ENCODE data around the gene DDI2. TPM values are rescaled to one million over a fixed set of nuclear protein-coding genes. Genes with fewer than 3 reads are reported as not detected.
A peak's percentile ranks its signal among the peaks of the same experiment; 100 is the strongest.

The DDI2 gene
- total RNA-seq, 1 donor from 2014 or later = 14.3 TPM

- DNase-seq (ENCODE audit: low read depth in 2 of 2) = no peak
Measured at GRCh38 chr1:15605398-15606383, 11.6 kb upstream of the DDI2 start.

GRCh38 chr1:15609631-15610030 is 7.6 kb upstream of the DDI2 start:
- DNase-seq (ENCODE audit: low read depth in 2 of 2) = no peak

GRCh38 chr1:15610167-15610566 is 7.1 kb upstream of the DDI2 start:
- no peak for DNase-seq (ENCODE audit: low read depth in 2 of 2)

GRCh38 chr1:15616373-15617172 is 685 bp upstream of the DDI2 start:
- DNase-seq (ENCODE audit: low read depth in 2 of 2) = peak in 1 of 2 donors; percentile 40

- DNase-seq (ENCODE audit: low read depth in 2 of 2) = peak; percentile 17 to 30
Measured at GRCh38 chr1:15618077-15618654, 908 bp downstream of the DDI2 start.

GRCh38 chr1:15618655-15619525 is 1.6 kb downstream of the DDI2 start:
- peak; percentile 13 to 37 for DNase-seq (ENCODE audit: low read depth in 2 of 2)

DNA sequence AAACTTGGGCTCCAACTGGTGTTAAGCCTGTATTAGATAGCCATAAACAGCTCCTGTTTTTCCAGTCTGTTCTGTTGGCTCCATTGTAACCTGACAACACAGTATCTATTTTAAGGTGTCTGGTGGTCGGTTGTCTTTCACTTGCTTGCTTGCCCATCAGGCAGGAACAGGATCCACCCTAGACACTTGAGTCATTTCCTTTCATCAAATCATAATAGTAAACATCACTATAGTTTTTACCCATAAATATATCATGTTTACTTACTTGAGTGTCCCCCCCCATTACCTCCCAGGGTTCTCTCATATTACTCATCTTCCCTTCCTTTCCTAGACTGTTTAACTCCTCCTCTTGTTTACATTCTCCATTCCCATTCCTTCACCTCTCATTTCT is 2.9 kb downstream of the DDI2 start:
- DNase-seq (ENCODE audit: low read depth in 2 of 2) = peak; percentile 58 to 84

GRCh38 chr1:15620902-15621682 is 3.8 kb downstream of the DDI2 start:
- DNase-seq (ENCODE audit: low read depth in 2 of 2) = no peak

- no peak for DNase-seq (ENCODE audit: low read depth in 2 of 2)
Measured at GRCh38 chr1:15621975-15622374, 4.7 kb downstream of the DDI2 start.

- DNase-seq (ENCODE audit: low read depth in 2 of 2) = no peak
Measured at GRCh38 chr1:15622712-15623373, 5.6 kb downstream of the DDI2 start.

- DNase-seq (ENCODE audit: low read depth in 2 of 2) = no peak
Measured at GRCh38 chr1:15623435-15623834, 6.2 kb downstream of the DDI2 start.

GRCh38 chr1:15624133-15624714 is 7.0 kb downstream of the DDI2 start:
- no peak for DNase-seq (ENCODE audit: low read depth in 2 of 2)

GRCh38 chr1:15625056-15625917 is 8.0 kb downstream of the DDI2 start:
- no peak for DNase-seq (ENCODE audit: low read depth in 2 of 2)

GRCh38 chr1:15626269-15626950 is 9.2 kb downstream of the DDI2 start:
- DNase-seq (ENCODE audit: low read depth in 2 of 2) = no peak

GRCh38 chr1:15627343-15627988 is 10.2 kb downstream of the DDI2 start:
- peak in 1 of 2 donors; percentile 76 for DNase-seq (ENCODE audit: low read depth in 2 of 2)

DNA sequence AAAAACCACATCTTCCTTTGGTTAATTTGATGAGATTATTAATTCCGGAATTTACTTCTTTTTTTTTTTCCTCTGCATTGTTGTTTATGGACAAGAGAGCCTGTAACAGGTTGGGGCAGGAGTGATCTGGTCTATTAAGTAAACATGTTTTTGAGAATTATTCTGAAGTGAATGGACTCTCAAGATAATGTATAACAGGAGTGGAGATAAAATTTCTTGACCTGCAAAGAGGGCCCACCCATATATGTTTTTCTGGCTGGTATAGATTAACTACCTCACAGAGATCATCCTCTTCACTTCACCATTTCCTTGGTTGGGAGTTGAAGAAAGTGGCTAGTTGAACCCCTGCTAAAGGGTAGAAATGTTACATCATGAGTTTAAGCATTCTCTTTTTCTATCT is 10.7 kb downstream of the DDI2 start:
- DNase-seq (ENCODE audit: low read depth in 2 of 2) = no peak

- no peak for DNase-seq (ENCODE audit: low read depth in 2 of 2)
Measured at GRCh38 chr1:15633756-15634420, 16.6 kb downstream of the DDI2 start.
